A549 (cell line): ENCODE measurements around the gene PLXNC1. TPM values are rescaled to one million over a fixed set of nuclear protein-coding genes. Genes with fewer than 3 reads are reported as not detected.

Experiments
- ATAC-seq, 2 experiments: fragments of 200-7000 bp in 1 of 2; fragments of >200 bp in 1 of 2; cut with Nextera tagmentation in 1 of 2; cut with Tn5 transposase in 1 of 2; 3 replicates each; pipeline versions ENCODE4 v1.8.0 to v1.9.1; 2018 to 2020; ENCODE audit warnings: mild to moderate bottlenecking in 1 of 2, moderate library complexity in 1 of 2
- CTCF ChIA-PET: fragments of 300-600 bp; sonication (Branson Sonifier 250); formaldehyde crosslinking; extraction: SDS; loops from one replicate; lab custom pipeline; 2021; ENCODE audit warnings: antibody characterized with exemption, inconsistent platforms; lab: Yijun Ruan, JAX
- POLR2A ChIA-PET: fragments of 350-600 bp; formaldehyde crosslinking; extraction: SDS; loops from one replicate; lab custom pipeline; 2021; ENCODE audit warnings: antibody characterized with exemption, inconsistent platforms; lab: Yijun Ruan, JAX
- DNase-seq, 2 experiments: peaks; one replicate each; pipeline versions ENCODE4 v3.0.0 to v3.0.0-alpha.2; 2011 to 2016; ENCODE audit warnings: low read depth in 1 of 2, low spot score in 1 of 2
- FAIRE-seq: peaks from 2 replicates; lab custom pipeline; 2011; peaks lifted over from hg19 to GRCh38; lab: Jason Lieb, UNC
- H3K27ac ChIP-seq, 2 experiments: fragments of >200 bp; sonication (Bioruptor Twin); formaldehyde crosslinking; 3 replicates each; pipeline ENCODE4 v1.5.1; 2016 to 2017
- H3K4me1 ChIP-seq: fragments of >200 bp; sonication (Bioruptor Twin); formaldehyde crosslinking; 3 replicates; pipeline ENCODE4 v1.6.1; 2016
- H3K4me2 ChIP-seq: fragments of >200 bp; sonication (Bioruptor Twin); formaldehyde crosslinking; 3 replicates; pipeline ENCODE4 v1.6.1; 2016
- H3K4me3 ChIP-seq: fragments of >200 bp; sonication (Bioruptor Twin); formaldehyde crosslinking; 3 replicates; pipeline ENCODE4 v1.5.1; 2016
- H3K9me3 ChIP-seq: fragments of >200 bp; sonication (Bioruptor Twin); formaldehyde crosslinking; 3 replicates; pipeline ENCODE4 v1.6.1; 2016
- CBX2 ChIP-seq: fragments of 200-600 bp; sonication (generic); IDR thresholded peaks from 2 replicates; pipeline ENCODE4 v1.6.1; 2016; ENCODE audit warnings: low read depth, mild to moderate bottlenecking, borderline replicate concordance
- CTCF ChIP-seq: fragments of >200 bp; sonication (Bioruptor Twin); formaldehyde crosslinking; IDR thresholded peaks from 3 replicates; pipeline ENCODE4 v1.5.1; 2016
- EHF ChIP-seq: fragments of 250-450 bp; sonication (Bioruptor Pico); IDR thresholded peaks from 2 replicates; pipeline ENCODE4 v1.5.0; 2020; ENCODE audit warnings: mild to moderate bottlenecking
- FOSB ChIP-seq: fragments of 250-450 bp; sonication (Bioruptor Pico); IDR thresholded peaks from 2 replicates; pipeline ENCODE4 v1.5.0; 2020; ENCODE audit warnings: mild to moderate bottlenecking, moderate library complexity
- MAFK ChIP-seq: fragments of 450-650 bp; IDR thresholded peaks from 2 replicates; pipeline ENCODE4 v1.6.1; 2014; ENCODE audit not compliant: partially characterized antibody
- MAZ ChIP-seq: fragments of 150-350 bp; IDR thresholded peaks from 2 replicates; pipeline ENCODE4 v1.6.1; 2014; ENCODE audit warnings: antibody characterized with exemption, low read depth, low read length, borderline replicate concordance
- MYC ChIP-seq: IDR thresholded peaks from 2 replicates; pipeline ENCODE4 v1.6.1; 2012; ENCODE audit warnings: mild to moderate bottlenecking, inconsistent platforms, low read length, improper control_type of control experiment, borderline replicate concordance
- NFE2L2 ChIP-seq: fragments of 150-350 bp; conservative IDR thresholded peaks from 2 replicates; pipeline ENCODE4 v1.6.1; 2014; ENCODE audit warnings: low read length
- NR3C1 ChIP-seq: fragments of >200 bp; sonication (Bioruptor Twin); formaldehyde crosslinking; IDR thresholded peaks from 3 replicates; pipeline ENCODE4 v1.6.1; 2017
- PBX3 ChIP-seq: IDR thresholded peaks from 2 replicates; pipeline ENCODE4 v1.6.1; 2012
- REST ChIP-seq: fragments of 200-600 bp; sonication (generic); IDR thresholded peaks from 2 replicates; pipeline ENCODE4 v1.6.1; 2016; ENCODE audit warnings: antibody characterized with exemption, mild to moderate bottlenecking, moderate library complexity
- SREBF2 ChIP-seq: fragments of 450-650 bp; IDR thresholded peaks from 2 replicates; pipeline ENCODE4 v1.6.1; 2014; ENCODE audit warnings: mild to moderate bottlenecking, moderate library complexity
- TP53 ChIP-seq: fragments of 250-450 bp; sonication (Bioruptor Pico); IDR thresholded peaks from 2 replicates; pipeline ENCODE4 v1.5.0; 2021; ENCODE audit warnings: mild to moderate bottlenecking, moderate library complexity
- ZC3H11A ChIP-seq: fragments of 450-650 bp; IDR thresholded peaks from 2 replicates; pipeline ENCODE4 v1.6.1; 2014; ENCODE audit warnings: antibody characterized with exemption, mild to moderate bottlenecking
- ZNF302 ChIP-seq: fragments of 250-450 bp; sonication (Bioruptor Pico); IDR thresholded peaks from 2 replicates; pipeline ENCODE4 v1.9.0; 2021; ENCODE audit warnings: inconsistent platforms, mild to moderate bottlenecking, moderate library complexity
- ZSCAN20 ChIP-seq: fragments of 250-450 bp; sonication (Bioruptor Pico); IDR thresholded peaks from 2 replicates; pipeline ENCODE4 v1.8.0; 2022; ENCODE audit warnings: mild to moderate bottlenecking, moderate library complexity
- WGBS: methylation state at CpG from one replicate; pipeline ENCODE4 v1.1.6; 2017; ENCODE audit errors: missing lambda C conversion rate; 5-methylcytosine and 5-hydroxymethylcytosine counted together
- polyA plus RNA-seq, 4 experiments: library from polyadenylated mRNA; depleted of rRNA in 3 of 4; stranded (reverse); fragments of >200 nt; fragmentation: RNase III in 1 of 4; extraction: RNeasy Plus Mini Kit Qiagen cat#74134 plus additional on column Dnase treatment in 1 of 4; gene quantifications; 2 replicates in 3 of 4; 3 replicates in 1 of 4; pipeline ENCODE4 v1.2.3, GENCODE V29; 2011 to 2017

Gene PLXNC1
- polyA plus RNA-seq, 2 of the 4 experiments (the other 2 are of a cell fraction), result 0.12 to 0.50 TPM

DNA sequence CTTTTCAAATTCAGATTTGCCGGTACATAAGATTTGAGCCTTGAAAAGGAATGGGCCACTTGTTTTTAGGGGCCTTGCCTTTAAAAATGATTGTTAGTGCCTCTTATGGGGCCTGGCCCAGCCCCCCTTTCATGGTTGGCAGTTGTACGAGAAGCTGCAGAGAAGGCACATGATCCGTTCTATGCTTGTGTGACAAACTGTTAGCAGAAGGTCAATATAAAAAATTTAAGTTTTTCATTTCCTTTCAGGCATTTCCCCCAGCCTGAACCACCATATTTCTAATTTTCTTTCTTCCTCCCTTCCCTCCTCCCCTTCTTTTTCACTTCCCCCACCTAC, 119.1 kb downstream of the PLXNC1 start:
- ChIA-PET CTCF (no interaction called here), POLR2A (no interaction called here)
- no peak overlapping the region for H3K4me3 ChIP-seq
- 86% methylated on average over 3 of the region's 3 CpGs for WGBS
- TF ChIP-seq FOSB (CRISPR knock-in tag) (no peak), MAFK (no peak), MAZ (no peak), NFE2L2 (no peak), EHF (no peak), TP53 (no peak), MYC (no peak), ZC3H11A (no peak), SREBF2 (no peak), NR3C1 (no peak)
- DNase-seq, result no peak
- H3K9me3 ChIP-seq, result no peaks in the 10 kb centered on the region
- no peak for FAIRE-seq
- H3K27ac ChIP-seq, result no peak overlapping the region
- H3K4me1 ChIP-seq, result peaks cover 2% of the 10 kb centered on the region; the same call in 1 of the 3 replicates
- ATAC-seq, result no peak
- no peak overlapping the region for H3K4me2 ChIP-seq

GRCh38 chr12:94267921-94268471, 119.6 kb downstream of the PLXNC1 start:
- CTCF ChIA-PET, result no interaction called here

More at GRCh38 chr12:94267921-94268471, 119.6 kb downstream of the PLXNC1 start:
- DNase-seq, result no peak
- no peak for FAIRE-seq
- 56% methylated on average over 5 of the region's 5 CpGs for WGBS
- no peak for ATAC-seq
- Histone ChIP-seq H3K4me1 (no peaks in the 10 kb centered on the region), H3K9me3 (no peaks in the 10 kb centered on the region), H3K27ac (no peak overlapping the region), H3K4me3 (no peak overlapping the region)
- POLR2A ChIA-PET, result no interaction called here
- no peak for TF ChIP-seq PBX3
- TF ChIP-seq CBX2, result no peak
- TF ChIP-seq MAZ, result no peak
- no peak for TF ChIP-seq ZSCAN20
- TF ChIP-seq CTCF, result no peak
- TF ChIP-seq ZNF302 (CRISPR knock-in tag), result no peak
- no peak for TF ChIP-seq REST
- TF ChIP-seq, all 56 proteins: peak for 0
- H3K4me2 ChIP-seq, result no peak overlapping the region
